GM12872 (cell line): ENCODE data around the gene CSPG4.

Source experiments
- TF ChIP-seq, protein P1 (sequence below): IDR thresholded peaks from 3 replicates; pipeline ENCODE4 v1.5.1; 2011; ENCODE audit warnings: low read depth, mild to moderate bottlenecking, low read length, moderate library complexity; ENCODE audit not compliant: insufficient read depth

Gene CSPG4

DNA sequence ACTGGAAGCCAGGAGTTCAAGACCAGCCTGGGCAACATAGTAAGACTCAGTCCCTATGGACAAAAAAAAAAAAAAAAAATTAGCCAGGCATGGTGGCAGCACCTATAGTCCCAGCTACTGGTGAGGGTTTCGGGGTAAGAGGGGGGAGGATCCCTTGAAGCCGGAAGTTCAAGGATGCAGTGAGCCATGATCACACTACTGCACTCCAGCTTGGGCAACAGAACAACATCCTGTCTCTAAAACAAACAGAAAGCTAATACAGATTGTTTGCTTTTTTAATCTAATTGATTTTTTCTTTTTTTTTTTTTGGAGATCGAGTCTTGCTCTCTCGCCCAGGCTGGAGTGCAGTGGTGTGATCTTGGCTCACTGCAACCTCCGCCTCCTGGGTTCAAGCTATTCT lies 71.0 kb downstream of the CSPG4 start:
- TF ChIP-seq, protein P1, sequence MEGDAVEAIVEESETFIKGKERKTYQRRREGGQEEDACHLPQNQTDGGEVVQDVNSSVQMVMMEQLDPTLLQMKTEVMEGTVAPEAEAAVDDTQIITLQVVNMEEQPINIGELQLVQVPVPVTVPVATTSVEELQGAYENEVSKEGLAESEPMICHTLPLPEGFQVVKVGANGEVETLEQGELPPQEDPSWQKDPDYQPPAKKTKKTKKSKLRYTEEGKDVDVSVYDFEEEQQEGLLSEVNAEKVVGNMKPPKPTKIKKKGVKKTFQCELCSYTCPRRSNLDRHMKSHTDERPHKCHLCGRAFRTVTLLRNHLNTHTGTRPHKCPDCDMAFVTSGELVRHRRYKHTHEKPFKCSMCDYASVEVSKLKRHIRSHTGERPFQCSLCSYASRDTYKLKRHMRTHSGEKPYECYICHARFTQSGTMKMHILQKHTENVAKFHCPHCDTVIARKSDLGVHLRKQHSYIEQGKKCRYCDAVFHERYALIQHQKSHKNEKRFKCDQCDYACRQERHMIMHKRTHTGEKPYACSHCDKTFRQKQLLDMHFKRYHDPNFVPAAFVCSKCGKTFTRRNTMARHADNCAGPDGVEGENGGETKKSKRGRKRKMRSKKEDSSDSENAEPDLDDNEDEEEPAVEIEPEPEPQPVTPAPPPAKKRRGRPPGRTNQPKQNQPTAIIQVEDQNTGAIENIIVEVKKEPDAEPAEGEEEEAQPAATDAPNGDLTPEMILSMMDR = no peak

DNA sequence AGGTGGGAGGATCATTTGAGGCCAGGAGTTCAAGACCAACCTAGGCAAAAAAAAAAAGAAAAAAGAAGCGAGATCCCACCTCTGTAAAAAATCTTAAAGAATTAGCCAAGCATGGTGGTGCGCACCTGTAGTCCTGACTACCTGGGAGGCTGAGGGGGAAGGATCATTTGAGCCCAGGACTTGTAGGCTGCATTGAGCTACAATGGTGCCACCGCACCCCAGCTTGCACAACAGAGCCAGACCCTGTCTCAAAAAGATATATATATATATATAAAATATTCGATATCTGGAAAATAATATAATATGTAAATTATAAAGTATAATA lies 71.5 kb downstream of the CSPG4 start:
- TF ChIP-seq, protein P1 = no peak

DNA sequence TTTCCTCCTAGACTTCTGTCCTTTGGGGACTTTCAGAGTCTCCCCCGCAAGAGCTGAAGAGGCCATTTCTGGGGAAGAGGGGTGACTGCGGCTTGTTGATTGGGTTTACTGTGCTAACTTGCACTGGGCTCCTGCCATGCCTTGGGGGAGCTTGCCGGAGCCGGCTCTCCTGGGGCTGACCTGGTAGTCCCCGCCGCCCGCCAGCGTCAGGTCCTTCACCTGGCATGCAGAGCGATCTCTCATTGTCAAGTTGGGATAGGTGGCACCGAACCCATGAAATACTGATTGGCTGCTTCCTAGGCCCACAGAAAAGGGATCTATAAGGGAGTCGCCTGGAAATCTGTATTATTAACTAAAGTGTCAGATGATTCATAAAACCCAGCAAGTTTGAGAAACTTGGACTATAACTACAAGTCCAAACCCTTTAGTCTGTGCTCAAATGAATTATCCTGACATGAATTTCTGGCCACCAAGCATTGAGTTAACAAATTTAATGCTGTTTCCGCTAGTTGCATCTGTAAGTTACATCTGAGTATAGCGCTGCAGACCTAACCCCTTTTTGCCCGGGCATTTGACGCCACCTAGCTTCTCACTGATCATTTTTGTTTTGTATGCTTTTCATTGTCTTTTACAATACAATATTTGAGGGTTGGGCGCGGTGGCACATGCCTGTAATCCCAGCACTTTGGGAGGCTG lies 72.0 kb downstream of the CSPG4 start:
- TF ChIP-seq, protein P1 = peak; percentile 45; the same call in 2 of the 3 replicates

DNA sequence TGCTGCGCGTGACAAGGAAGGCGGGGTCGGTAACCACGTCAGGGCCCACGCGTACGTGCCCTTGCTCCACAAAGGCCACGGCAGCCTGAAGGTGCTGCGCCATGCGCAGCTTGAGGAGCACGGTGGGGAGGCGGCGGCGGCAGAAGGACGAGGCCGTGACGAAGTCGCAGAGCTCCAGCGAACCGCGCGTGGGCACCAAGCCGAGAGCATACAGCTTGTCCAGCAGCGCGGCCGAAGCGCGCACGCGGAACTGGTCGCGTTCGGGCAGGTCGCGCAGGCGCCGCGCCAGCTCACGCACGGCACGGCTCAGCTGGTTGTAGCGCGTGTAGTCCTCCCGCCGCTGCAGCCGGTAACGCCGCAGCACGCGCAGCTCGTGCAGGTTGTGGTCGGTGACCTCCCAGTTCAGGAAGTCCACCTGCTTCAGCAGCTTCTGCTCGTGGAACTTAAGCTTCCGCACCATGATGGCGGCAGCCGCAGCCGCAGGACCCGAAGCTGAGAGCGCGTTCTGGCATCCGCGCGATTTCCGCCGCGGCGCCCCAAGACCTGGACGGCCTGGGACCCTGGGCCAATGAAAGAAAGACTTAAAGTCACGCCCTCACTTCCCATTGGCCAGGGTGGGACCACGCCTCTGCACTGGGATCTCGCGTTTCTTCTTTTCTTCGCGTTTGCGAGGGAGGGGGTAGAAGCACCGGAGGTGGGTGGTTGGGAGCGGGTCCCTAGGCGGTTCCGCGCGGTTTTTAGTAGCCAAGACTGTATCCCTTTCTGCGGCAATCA lies 72.8 kb downstream of the CSPG4 start, which contains the start of gene IMP3:
Gene IMP3 (minus strand): TSS at position 516 of the 774 bp plus-strand sequence. CDS start 56 bp downstream, at position 460.
- TF ChIP-seq, protein P1 = no peak

DNA sequence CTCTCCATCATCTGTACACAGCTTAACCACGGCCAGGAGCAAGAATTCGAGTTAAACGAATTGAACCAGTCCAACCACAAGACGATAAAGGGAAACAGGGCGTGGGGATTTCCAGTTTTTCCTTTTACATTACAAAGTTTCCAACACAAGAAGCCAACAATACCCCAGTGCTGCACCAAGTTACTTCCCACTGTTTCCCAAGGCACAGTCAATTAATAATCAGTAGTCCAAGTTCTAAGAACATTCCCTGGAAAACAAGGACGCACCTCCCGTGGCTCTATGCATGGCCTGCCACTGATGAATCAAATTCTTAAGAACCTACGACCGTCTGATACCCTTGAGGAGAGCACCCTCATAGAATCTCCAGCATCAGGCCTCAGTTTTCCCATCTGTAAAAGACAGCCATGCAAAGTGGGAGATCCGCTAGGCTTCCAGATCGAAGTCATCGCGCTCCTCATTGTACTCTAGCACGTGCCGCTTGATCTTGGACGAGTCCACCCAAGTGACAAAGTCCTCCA lies 73.4 kb downstream of the CSPG4 start:
- TF ChIP-seq, protein P1 = no peak

DNA sequence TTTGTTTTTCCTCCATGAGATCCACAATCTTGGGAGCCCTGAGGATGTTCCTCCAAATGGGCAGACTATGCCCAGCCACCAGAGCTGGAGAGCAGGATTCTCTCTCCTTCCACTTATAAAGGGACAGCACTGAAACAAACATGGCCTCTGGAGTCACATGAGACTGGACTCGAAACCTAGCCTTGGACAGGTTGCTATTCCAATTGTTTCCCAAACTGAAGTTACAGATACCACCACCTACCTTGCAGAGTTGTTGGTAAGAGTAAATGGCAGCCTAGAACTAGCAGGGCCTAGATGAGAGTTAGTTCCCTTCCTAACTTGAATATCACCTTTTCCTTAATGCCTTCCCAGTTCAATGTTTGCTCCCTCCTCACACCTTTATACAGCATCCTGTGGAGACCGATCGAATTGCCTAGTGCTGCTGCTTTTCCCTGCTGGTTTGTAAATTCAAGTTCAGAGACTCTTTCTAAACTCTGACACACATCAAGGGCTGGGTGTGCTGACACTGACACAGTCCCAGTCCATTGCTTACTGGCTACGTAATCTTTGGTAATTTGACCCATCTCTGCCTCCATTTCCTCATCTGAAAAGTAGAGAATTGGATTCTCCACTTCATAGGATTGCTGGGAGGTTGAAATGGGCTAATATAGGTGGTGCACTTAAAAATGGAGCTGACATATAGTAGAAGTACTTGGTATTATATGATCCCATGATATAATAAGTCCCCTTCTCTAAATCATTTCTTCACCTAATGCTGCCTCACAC lies 75.2 kb downstream of the CSPG4 start:
- TF ChIP-seq, protein P1 = no peak

DNA sequence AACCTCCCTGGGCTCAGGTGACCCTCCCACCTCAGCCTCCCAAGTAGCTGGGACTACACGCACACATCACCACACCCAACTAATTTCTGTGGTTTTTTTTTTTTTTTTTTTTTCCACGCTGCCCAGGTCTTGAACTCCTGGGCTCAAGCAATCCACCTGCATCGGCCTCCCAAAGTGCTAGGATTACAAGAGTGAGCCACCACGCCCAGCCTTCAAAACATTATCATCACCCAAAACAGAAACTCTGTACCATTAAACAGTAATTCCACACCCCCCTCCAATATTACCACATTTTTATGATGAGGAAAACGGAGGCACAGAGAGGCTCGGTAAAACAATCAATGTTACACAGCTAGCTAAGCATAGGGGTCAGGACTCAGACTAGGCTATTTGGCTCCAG lies 76.6 kb downstream of the CSPG4 start:
- TF ChIP-seq, protein P1 = no peak
